Adipocyte (in vitro differentiated cells): ENCODE measurements around the gene RMI1.

ENCODE experiments used
- DNase-seq: peaks from one replicate; pipeline ENCODE4 v3.0.0-alpha.2; 2015; ENCODE audit warnings: low read depth
- H3K27me3 ChIP-seq: replicated peaks from 2 replicates; pipeline ENCODE4 v1.7.0; 2013; ENCODE audit warnings: mild to moderate bottlenecking, low read length, moderate library complexity; ENCODE audit not compliant: control insufficient read depth, insufficient read depth
- H3K36me3 ChIP-seq: 2 replicates; pipeline ENCODE4 v1.7.0; 2013; ENCODE audit warnings: low read length, mild to moderate bottlenecking, moderate library complexity; ENCODE audit not compliant: control insufficient read depth, insufficient read depth, severe bottlenecking
- H3K4me1 ChIP-seq: 2 replicates; pipeline ENCODE4 v1.7.0; 2013; ENCODE audit warnings: mild to moderate bottlenecking, low read length, moderate library complexity; ENCODE audit not compliant: control insufficient read depth, insufficient read depth
- H3K4me3 ChIP-seq: 2 replicates; pipeline ENCODE4 v1.7.0; 2013; ENCODE audit warnings: mild to moderate bottlenecking, low read length, moderate library complexity
- H3K9ac ChIP-seq: 2 replicates; pipeline ENCODE4 v1.7.0; 2013; ENCODE audit warnings: mild to moderate bottlenecking, low read length, moderate library complexity
- H3K9me3 ChIP-seq: 2 replicates; pipeline ENCODE4 v1.7.0; 2013; ENCODE audit warnings: mild to moderate bottlenecking, low read length, moderate library complexity; ENCODE audit not compliant: control insufficient read depth

Gene RMI1

GRCh38 chr9:83987402-83987791 is 6.8 kb downstream of the RMI1 start:
- H3K4me3 ChIP-seq, result no peak overlapping the region
- no peak overlapping the region for H3K9ac ChIP-seq
- no peaks in the 10 kb centered on the region for H3K36me3 ChIP-seq
- no peak for DNase-seq
- H3K4me1 ChIP-seq, result peaks cover 7% of the 10 kb centered on the region
- H3K27me3 ChIP-seq, result no peaks in the 10 kb centered on the region
- H3K9me3 ChIP-seq, result no peaks in the 10 kb centered on the region

GRCh38 chr9:83988411-83988810 is 7.8 kb downstream of the RMI1 start:
- Histone ChIP-seq H3K4me3 (no peak overlapping the region), H3K4me1 (peaks cover 7% of the 10 kb centered on the region), H3K9ac (no peak overlapping the region), H3K27me3 (no peaks in the 10 kb centered on the region), H3K9me3 (no peaks in the 10 kb centered on the region), H3K36me3 (no peaks in the 10 kb centered on the region)
- DNase-seq, result no peak

- Histone ChIP-seq H3K4me3 (no peak overlapping the region), H3K9me3 (no peaks in the 10 kb centered on the region), H3K4me1 (peaks cover 7% of the 10 kb centered on the region), H3K9ac (no peak overlapping the region), H3K36me3 (no peaks in the 10 kb centered on the region), H3K27me3 (no peaks in the 10 kb centered on the region)
- DNase-seq, result no peak
Measured at GRCh38 chr9:83991355-83991754, 10.8 kb downstream of the RMI1 start.

GRCh38 chr9:83992407-83992806 is 11.8 kb downstream of the RMI1 start:
- no peaks in the 10 kb centered on the region for H3K27me3 ChIP-seq
- H3K36me3 ChIP-seq, result no peaks in the 10 kb centered on the region
- H3K9ac ChIP-seq, result no peak overlapping the region
- no peaks in the 10 kb centered on the region for H3K4me1 ChIP-seq
- no peak overlapping the region for H3K4me3 ChIP-seq
- no peak for DNase-seq
- no peaks in the 10 kb centered on the region for H3K9me3 ChIP-seq

GRCh38 chr9:83992901-83993300 is 12.3 kb downstream of the RMI1 start:
- H3K27me3 ChIP-seq, result no peaks in the 10 kb centered on the region
- H3K4me1 ChIP-seq, result no peaks in the 10 kb centered on the region
- no peak overlapping the region for H3K4me3 ChIP-seq
- H3K9me3 ChIP-seq, result no peaks in the 10 kb centered on the region
- DNase-seq, result no peak
- H3K9ac ChIP-seq, result no peak overlapping the region
- no peaks in the 10 kb centered on the region for H3K36me3 ChIP-seq

DNA sequence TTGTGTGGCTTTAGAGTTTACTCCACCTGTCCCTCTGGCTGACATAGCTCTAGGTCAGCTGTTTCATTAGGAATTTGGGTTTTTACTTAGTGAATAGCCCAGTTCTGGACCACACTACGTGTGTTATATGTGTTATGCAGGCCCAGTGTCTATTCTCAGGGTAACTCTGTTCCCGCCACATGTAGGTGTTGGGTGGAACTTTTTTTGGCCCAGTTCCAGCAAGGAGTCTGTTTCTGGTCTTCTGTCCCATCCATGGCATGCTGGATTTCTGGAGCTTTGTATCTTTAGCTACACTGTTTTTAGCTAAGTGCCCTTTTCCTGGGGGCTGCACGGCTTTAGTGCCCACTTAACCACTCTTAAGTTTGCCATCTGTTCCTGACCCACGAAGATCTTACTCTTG is 15.5 kb downstream of the RMI1 start:
- H3K4me1 ChIP-seq, result peaks cover 13% of the 10 kb centered on the region
- no peaks in the 10 kb centered on the region for H3K36me3 ChIP-seq
- H3K27me3 ChIP-seq, result no peaks in the 10 kb centered on the region
- H3K9ac ChIP-seq, result no peak overlapping the region
- no peak for DNase-seq
- H3K9me3 ChIP-seq, result no peaks in the 10 kb centered on the region
- H3K4me3 ChIP-seq, result no peak overlapping the region

GRCh38 chr9:83999141-83999918 is 18.7 kb downstream of the RMI1 start:
- Histone ChIP-seq H3K4me3 (no peak overlapping the region), H3K9me3 (no peaks in the 10 kb centered on the region), H3K9ac (peak overlapping the region; percentile 61), H3K36me3 (no peaks in the 10 kb centered on the region), H3K4me1 (peaks cover 13% of the 10 kb centered on the region), H3K27me3 (no peaks in the 10 kb centered on the region)
- DNase-seq, result peak; percentile 12

GRCh38 chr9:84000186-84000585 is 19.6 kb downstream of the RMI1 start:
- H3K9me3 ChIP-seq, result no peaks in the 10 kb centered on the region
- DNase-seq, result peak; percentile 46
- peak overlapping the region; percentile 12 for H3K4me3 ChIP-seq
- H3K36me3 ChIP-seq, result no peaks in the 10 kb centered on the region
- no peaks in the 10 kb centered on the region for H3K27me3 ChIP-seq
- peaks cover 13% of the 10 kb centered on the region for H3K4me1 ChIP-seq
- peak overlapping the region; percentile 61 for H3K9ac ChIP-seq

GRCh38 chr9:84001621-84002020 is 21.0 kb downstream of the RMI1 start:
- H3K9me3 ChIP-seq, result no peaks in the 10 kb centered on the region
- no peak overlapping the region for H3K9ac ChIP-seq
- H3K27me3 ChIP-seq, result no peaks in the 10 kb centered on the region
- H3K4me3 ChIP-seq, result no peak overlapping the region
- no peak for DNase-seq
- no peaks in the 10 kb centered on the region for H3K36me3 ChIP-seq
- H3K4me1 ChIP-seq, result peaks cover 13% of the 10 kb centered on the region

- Histone ChIP-seq H3K4me3 (peak overlapping the region; percentile 57), H3K27me3 (no peaks in the 10 kb centered on the region), H3K36me3 (no peaks in the 10 kb centered on the region), H3K9ac (no peak overlapping the region), H3K9me3 (peaks cover under 1% of the 10 kb centered on the region), H3K4me1 (peaks cover 13% of the 10 kb centered on the region)
- DNase-seq, result peak; percentile 27
Measured at GRCh38 chr9:84002344-84002743, 21.7 kb downstream of the RMI1 start.

DNA sequence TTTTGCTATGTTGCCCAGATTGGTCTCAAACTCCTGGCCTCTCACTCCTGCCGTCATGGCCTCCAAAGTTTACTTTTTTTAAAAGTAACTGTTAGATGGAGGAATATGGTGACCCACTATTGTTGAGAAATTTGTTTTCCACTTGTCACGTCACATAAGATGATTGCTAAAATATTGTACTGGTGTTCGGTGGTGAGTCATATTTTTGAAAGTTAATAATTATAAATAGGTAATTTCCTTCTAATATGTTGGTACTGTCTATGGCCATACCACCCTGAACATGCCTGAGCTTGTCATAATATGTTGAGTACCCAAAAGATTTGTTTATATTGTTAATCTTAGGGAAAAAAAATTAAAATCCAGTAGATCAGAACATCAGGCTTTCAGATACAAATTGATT is 22.6 kb downstream of the RMI1 start:
- Histone ChIP-seq H3K4me1 (peaks cover 13% of the 10 kb centered on the region), H3K9ac (no peak overlapping the region), H3K9me3 (peaks cover 3% of the 10 kb centered on the region), H3K4me3 (no peak overlapping the region), H3K36me3 (no peaks in the 10 kb centered on the region), H3K27me3 (no peaks in the 10 kb centered on the region)
- DNase-seq, result no peak

GRCh38 chr9:84007662-84008061 is 27.1 kb downstream of the RMI1 start:
- DNase-seq, result no peak
- H3K27me3 ChIP-seq, result no peaks in the 10 kb centered on the region

More at GRCh38 chr9:84007662-84008061, 27.1 kb downstream of the RMI1 start:
- no peak overlapping the region for H3K4me3 ChIP-seq
- no peak overlapping the region for H3K9ac ChIP-seq
- no peaks in the 10 kb centered on the region for H3K4me1 ChIP-seq
- H3K36me3 ChIP-seq, result no peaks in the 10 kb centered on the region
- H3K9me3 ChIP-seq, result peaks cover 3% of the 10 kb centered on the region
